HG02885 (cell line): ENCODE measurements around the gene RAB3A.

Source experiments
- ATAC-seq: cut with Tn5 transposase; IDR thresholded peaks from one replicate; pipeline ENCODE4 v1.9.1; 2021; ENCODE audit warnings: mild to moderate bottlenecking; ENCODE audit not compliant: unreplicated experiment, poor library complexity

RAB3A gene

DNA sequence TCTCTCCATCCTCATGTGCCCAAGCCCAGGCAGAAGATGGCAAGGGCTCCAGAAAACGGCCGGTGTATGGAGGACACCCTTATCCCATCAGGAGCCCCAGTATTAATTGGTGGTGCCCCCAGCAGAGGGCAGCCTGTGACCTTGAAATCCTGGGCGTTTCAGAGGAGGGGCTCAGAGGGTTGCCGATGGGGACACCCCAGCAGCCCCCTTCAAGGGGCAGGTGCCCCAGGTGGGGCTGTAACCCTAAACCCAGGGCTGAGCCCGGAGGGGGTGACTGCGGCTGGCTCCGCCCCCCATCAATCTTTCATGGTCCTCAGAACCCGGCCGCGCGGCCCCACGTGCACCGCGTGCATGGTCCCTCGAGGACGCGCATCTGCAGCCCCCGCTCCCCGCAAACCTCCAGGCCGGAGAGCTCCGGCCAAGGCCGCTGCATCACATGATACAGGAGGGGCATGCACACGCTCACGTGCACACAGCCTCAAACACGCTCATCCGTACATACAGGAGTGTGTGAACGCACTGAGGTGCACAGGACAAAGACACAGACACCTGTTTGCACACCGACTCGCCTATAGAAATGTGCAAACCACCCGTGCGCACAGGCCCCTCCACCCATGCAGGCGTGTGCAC lies 949 bp downstream of the RAB3A start:
- ATAC-seq: no peak

DNA sequence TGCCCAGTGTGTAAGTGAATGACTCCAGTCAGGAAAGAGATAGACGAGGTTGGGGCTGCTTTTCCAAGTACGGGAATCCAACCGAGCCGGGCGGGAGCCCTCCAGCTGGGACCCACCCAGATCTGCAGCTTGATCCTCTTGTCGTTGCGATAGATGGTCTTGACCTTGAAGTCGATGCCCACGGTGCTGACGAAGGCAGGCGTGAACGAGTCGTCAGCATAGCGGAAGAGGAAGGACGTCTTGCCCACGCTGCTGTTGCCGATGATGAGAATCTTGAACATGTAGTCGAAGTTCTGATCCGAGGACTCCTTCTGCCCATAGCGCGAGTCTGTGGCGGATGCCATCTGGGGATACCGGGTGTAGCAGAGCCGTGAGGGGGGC lies 1.5 kb downstream of the RAB3A start:
- ATAC-seq: no peak

DNA sequence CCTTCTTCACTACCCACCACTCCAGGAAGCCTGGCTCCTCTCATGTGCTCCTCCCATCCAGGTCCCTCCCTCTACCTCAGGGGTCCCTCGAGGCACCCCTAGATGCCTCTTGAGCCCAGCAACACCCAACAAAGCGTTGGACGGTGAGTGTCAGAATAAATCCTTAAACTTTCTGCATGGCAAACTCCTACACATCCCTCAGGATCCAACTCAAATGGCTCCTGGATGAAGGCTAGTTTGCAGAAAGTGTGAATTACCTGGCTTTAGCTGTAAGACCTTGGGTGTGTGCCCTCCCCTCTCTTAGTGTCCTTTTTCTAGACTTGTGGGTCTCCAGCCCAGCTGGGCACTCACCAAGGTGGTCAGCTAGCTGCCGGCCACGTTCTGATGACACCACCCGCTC lies 5.5 kb downstream of the RAB3A start:
- no peak for ATAC-seq

DNA sequence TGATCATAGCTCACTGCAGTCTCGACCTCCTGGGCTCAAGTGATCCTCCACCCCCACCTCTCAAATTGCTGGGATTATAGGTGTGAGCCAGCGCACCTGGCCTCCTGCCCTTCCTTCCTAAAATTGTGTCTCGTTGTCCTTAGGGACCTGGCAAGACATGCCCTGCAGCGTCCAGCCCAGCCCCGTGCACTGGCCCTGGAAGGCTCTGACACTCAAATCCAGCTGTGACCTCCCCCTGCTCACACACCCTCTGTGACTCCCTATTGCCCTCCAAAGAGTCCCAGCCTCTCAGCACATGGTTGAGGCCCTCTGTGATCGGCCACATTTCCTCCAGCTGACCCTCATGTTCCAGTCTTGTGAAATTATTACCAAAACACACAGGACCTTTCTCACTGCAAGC lies 5.9 kb downstream of the RAB3A start:
- no peak for ATAC-seq

DNA sequence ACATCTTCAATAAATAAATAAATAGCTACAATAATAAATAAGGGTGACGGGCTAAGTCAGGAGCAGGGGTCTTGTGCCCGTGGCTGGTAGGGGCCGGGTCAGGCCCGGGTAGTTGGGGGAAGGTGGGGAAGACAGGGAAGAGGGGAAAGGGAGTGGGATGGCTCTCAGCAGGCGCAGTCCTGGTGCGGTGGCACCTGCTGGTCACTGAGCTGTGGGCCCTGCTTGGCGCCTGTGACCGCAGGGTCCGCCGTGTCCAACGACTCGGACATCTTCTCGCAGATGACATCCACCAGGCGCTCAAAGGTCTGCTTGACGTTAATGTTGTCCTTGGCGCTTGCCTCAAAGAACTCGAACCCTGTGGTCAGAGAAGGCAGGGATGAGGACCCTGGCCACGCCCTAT lies 6.5 kb downstream of the RAB3A start:
- no peak for ATAC-seq

DNA sequence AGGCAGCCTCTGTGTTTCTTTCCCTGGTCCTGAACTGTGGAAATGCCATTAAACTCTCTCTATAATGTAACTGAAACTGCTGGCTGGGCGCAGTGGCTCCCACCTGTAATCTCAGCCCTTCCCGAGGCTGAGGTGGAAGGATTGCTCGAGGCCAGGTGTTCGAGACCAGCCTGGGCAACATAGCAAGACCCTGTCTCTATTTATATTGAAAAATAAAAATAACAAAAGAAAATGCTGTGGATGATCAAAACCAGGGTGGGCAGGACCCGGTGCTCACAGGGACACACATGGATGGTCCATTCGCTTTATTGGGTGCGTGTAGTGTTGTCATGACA lies 7.4 kb downstream of the RAB3A start:
- ATAC-seq: no peak

DNA sequence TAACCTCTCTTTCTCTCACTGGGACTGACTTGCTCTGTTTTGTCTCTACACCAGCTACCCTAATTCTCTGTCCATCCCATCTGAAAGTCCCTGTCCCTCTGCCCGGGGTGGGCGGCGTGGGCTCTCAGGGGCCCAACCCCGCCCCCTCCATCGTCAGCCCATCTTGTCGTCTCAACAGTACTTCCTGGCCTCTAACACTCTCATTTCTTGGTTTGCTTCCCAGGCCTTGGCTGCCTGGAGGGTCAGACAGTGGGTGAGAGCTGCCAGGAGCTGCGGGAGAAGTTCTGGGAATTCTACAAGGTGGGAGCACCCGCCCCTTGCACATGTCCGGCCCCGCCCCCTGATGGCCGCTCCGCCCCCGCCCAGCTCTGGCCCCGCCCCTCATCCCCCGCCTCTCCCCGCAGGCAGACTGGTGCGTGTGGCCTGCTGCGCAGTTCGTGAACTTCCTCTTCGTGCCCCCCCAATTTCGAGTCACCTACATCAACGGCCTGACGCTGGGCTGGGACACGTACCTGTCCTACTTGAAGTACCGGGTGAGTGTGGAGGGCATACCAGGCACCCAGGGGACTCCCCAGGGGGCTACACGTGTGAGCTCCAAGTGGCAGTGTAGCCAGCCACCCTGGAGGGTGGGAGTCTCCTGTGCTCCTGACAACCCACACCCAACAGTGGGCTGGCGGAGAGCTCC lies 9.1 kb downstream of the RAB3A start:
- no peak for ATAC-seq

DNA sequence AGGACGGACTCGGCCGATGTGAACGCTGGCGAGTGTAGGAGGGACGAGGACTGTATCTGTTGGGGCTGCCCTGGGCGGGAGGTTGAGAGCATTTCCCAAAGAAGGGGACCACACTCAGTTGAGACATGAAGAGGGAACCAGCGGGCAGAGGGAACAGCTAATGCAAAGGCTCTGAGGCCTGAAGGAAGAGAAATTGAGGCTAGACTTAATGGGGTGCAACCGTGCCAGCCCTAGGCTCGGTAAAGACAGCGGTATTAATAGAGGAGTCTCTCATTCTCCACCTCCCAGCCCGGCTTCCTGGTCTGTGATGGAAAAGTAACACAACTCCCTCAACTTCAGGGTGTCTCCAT lies 9.7 kb downstream of the RAB3A start:
- ATAC-seq: no peak

DNA sequence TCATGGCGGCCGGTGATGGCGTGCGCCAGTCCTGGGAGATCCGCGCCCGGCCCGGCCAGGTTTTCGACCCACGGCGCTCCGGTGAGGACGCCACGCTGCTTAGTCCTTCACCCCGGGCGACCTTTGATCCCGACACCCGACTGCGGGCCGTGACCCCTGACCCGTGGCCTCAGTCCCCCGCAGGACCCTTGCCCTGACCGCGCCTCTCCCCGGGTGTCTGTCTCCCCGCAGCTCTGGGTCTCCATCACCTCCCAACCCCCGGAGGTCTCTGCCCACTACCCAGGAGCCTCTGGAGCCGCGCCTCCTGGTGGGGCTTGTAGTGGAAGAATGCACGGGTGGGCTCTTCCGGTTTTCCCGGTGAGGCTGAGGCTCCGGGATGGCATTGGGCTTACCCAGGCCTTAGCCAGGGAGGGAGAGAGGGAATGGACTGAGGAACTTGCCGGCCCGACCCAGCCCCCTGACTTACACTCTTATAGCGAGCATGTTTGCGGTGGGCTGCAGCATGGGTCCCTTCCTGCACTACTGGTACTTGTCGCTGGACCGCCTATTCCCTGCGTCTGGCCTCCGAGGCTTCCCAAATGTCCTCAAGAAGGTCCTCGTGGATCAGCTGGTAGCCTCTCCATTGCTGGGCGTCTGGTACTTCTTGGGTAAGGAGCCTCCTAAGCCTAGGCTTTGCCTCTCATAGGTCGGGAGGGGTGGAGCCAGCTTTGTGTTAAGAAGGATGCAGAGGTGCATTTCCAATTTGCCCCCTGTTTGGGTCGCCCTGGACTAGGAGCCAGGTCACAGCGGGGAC lies 10.3 kb downstream of the RAB3A start:
- peak; percentile 10 for ATAC-seq

DNA sequence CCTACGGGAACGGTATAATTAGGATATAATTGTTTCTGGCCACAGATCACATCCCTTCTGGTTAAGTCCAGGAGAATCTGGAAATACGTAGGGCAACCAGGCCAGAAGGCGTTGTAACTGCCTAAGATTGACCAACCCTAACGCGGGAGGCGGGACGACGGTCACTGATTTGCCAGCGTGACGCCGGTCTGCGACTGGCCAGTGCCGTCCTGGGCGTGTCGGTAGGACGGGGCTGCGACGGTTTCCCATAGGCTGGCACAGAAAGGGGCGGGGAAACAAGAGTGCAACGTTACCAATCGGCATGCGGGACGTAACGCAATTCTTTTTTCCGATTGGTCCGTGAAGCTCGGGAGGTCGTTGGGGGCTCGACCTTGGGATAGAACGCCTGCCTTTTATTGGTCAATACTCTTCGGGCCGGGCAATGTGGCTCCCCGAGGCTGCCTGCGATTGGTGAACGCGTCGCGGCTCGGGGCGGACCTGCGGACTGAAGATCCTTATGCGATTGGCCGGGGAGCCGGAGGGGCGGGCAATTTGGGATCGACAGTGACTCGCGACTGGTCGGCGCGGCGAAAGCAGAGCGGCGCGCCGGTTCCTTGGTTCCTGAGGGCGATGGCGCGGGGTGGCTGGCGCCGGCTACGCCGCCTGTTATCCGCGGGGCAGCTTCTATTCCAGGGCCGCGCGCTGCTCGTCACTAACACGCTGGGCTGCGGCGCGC lies 11.0 kb downstream of the RAB3A start, which contains the start of gene MPV17L2:
Gene MPV17L2 (plus strand): TSS at position 546 of the 715 bp plus-strand sequence. CDS start 64 bp downstream, at position 610.
- peak; percentile 87 for ATAC-seq

DNA sequence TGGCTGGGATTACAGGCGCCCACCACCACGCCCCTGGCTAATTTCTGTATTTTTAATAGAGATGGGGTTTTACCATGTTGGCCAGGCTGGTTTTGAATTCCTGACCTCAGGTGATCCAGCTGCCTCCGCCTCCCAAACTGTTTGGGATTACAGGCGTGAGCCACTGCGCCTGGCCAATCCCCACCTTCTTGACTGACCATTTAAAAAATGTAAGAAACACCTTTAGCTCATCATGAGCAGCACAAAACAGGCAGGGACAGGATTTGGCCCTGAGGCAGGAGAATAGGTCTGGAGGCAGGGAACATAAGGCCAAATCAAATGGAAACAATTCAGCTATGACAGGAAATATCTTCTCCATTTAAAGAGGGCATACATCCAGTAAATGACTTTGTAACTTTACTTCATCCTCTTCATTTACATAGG lies 12.2 kb downstream of the RAB3A start:
- ATAC-seq: no peak

DNA sequence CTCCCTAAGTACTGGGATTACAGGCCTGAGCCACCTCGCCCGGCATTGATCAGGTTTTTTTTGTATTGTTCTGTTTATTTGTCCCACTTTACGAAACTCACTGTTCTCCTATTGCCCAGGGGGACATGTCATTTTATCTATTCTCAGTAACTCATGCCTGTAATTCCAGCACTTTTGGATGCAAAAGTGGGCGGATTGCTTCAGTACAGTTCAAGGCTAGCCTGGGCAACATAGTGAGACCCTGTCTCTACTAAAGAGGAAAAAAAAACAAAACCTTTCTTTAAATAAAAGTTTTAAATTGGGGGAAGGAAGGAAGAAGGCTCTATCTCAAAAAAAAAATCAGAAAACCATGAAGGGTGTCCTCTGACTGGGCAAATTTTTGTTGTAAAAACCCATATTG lies 13.6 kb downstream of the RAB3A start:
- ATAC-seq: no peak

DNA sequence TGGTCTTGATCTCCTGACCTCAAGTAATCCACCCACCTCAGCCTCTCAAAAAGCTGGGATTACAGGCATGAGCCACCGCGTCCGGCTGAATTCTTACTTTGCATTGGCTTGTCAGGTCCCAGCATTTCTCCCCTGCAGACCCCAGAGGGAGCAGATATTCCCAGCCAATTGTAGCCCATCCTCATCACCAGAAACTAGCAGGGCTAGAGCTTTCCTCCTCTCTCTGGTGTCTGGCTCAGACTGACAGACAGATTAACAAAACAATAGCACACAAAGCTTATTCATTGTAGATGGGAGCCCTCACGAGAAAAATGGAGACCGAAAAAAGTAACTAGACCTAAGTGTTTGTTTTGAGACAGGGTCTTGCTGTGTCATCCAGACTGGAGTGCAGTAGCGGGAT lies 18.3 kb downstream of the RAB3A start:
- no peak for ATAC-seq

DNA sequence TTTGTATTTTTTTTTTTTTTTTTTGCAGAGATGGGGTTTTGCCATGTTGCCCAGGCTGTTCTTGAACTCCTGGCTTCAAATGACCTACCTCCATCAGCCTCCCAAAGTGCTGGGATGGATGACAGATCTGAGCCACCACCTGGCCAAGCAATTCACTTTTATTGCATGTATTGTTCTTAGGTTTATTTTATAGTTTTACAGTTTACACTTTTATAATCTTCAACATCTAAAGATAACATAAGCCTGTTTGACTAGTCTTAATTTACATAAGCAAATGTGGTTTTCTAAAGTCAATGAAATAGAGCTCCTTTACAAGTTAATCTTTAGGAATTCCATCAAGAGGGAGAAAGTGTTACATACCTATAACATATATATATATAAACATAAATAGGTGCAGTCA lies 20.3 kb downstream of the RAB3A start:
- no peak for ATAC-seq

DNA sequence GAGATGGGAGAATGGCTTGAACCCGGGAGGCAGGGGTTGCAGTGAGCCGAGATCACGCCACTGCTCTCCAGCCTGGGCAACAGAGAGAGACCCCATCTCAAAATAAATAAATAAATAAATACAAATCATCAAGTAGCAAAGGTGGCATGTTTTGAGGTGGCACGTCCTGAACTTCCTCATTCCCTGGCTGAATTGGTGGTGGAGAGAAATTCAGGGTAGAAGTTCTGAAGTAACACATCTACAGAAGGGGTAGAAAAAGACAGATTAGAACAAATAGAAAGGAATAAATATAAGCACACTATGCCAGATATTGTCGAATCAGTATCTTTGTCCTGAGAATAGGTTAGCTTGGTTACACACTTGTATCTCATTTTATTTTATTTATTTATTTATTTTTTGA lies 23.9 kb downstream of the RAB3A start:
- ATAC-seq: no peak

DNA sequence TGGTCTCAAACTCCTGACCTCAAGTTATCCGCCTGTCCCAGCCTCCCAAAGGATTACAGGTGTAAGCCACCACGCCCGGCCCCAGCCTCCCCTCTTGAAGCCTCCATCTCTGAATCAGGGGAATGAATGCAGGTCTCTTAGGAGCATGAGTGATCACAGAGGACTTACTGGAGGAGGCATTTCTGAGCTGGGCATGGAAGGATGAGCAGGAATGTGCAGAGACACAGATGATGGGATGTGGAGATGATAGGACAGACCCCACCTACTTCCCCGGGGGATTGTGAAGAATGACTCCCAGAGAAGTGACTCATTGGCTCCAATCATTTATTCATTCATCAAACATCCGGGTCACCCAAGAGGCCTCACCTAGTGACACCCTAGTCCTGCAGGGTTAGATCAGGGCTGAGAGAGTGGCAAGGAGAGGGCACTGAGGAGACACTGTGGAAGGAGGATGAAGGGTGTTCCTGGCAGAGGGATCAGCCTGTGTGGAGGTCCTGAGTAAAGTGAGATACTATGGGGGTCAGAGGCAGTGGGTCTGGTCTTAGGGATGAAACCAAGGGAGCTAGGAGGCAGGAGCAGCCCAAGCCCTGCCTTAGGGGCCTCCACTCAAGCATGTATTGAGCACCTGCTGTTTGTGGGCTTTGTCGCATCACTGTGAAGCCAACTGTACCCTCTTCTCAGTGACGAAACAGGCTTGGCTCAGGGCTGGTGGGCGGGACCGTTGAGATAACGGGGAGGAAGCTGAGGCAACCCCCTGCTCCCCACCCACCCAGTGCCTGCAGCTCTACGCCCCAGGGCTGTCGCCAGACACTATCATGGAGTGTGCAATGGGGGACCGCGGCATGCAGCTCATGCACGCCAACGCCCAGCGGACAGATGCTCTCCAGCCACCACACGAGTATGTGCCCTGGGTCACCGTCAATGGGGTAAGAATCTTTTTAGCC lies 27.2 kb downstream of the RAB3A start:
- no peak for ATAC-seq

DNA sequence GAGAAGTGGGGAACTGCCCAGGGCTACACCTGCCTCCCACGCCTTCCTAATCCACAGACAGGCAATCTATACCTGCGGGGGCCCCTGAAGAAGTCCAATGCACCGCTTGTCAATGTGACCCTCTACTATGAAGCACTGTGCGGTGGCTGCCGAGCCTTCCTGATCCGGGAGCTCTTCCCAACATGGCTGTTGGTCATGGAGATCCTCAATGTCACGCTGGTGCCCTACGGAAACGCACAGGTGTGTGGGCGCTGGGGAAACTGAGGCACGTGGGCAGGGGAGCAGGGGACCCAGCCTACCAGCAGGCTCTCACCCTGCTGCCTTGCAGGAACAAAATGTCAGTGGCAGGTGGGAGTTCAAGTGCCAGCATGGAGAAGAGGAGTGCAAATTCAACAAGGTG lies 28.9 kb downstream of the RAB3A start:
- no peak for ATAC-seq

DNA sequence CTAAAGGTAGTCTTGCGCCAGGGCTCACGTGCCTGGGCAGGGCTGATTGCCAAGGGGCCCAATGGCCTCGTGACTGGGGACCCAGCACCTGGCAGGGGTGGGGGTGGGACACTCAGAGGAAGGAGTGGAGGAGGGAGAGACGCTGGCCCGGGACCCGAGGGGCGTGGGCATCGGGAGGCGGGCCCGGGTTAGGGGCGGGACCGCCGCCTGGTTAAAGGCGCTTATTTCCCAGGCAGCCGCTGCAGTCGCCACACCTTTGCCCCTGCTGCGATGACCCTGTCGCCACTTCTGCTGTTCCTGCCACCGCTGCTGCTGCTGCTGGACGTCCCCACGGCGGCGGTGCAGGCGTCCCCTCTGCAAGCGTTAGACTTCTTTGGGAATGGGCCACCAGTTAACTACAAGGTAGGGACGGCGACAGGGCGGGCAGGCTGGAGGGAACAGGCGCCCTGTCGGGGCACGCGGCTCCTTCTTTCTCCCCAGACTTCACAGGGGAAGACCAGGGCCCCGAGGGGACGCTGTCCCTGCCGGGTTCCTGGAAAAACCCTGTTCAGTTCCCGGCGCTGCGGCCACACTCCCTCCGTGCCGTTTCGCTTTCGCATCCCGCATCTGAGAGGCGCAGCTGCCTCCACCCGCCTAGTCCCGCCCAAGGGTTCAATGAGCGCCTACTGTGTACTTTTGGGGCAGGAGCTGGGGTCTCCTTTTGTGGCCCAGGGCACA lies 30.1 kb downstream of the RAB3A start, which contains the start of gene IFI30:
Gene IFI30 (plus strand): TSS at position 242 of the 717 bp plus-strand sequence. CDS start 29 bp downstream, at position 271.
- ATAC-seq: peak; percentile 50

DNA sequence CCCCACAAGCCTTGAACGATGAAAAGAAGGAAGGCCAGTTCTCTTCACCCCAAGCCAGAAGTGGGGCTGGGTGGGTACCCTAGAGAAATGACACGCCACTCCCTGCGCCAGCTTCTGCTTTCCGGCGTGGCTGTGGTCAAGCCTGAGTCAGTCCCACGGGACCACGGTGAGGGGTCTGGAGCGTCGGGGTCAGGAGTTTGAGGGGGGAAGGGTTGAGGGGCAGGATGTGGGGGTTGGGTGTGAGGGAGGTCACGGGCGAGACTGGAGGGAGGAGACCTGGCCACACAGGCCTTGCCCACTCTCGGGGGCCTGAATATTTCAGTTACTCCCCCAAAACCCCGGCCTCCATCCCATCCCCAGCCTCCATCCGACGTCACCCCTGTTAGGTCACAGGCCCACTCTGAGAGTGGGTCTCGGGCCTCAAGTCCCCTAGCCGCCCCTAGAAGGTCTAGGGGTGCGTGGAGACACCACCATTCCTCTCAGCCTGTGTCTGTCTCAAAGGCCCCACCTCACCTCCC lies 30.7 kb downstream of the RAB3A start:
- ATAC-seq: no peak
